ENCODE results near the gene SERPINB1. TPM values are rescaled to one million over a fixed set of nuclear protein-coding genes. Genes with fewer than 3 reads are reported as not detected.
"Not testable (repeated sequence)": the region's sequence is repeated elsewhere in the genome, so short reads cannot be mapped to it uniquely, and the experiment has no call there.

The SERPINB1 gene
- total RNA-seq, 1 experiment from 2014 or later: 54.2 TPM

DNA sequence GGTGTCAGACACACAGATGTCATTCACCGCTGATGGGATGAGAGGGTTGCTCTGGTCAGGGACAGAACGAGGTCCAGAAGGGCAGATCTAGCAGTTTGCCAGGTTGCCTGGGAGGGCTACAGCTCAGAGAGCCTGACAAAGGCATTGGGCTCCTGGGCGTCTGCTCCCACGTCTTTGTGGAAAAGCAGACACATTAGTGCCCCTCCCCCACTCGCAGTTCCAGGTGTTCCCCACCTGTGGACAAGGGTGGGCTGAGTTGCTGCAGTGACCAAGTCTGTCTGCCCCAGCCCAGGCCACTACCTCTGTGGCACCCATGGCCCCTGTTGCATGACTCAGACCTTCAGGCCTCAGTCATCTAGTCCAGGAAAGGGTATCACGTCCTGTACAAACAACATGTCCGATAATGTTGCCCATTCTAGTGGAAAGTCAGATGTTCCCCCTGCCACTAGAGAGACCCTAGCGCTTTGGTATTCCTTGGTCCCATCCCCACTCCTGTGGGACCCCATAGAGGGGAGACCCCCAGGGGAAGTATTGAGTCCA, 39.1 kb downstream of the SERPINB1 start:
- DNase-seq (ENCODE audit: low read depth): no peak
- in situ Hi-C loops (cut with HindIII; ENCODE audit: low pct_unique_long_range_greater_than_20kb, low sequenced_read_pairs): no loop called here

DNA sequence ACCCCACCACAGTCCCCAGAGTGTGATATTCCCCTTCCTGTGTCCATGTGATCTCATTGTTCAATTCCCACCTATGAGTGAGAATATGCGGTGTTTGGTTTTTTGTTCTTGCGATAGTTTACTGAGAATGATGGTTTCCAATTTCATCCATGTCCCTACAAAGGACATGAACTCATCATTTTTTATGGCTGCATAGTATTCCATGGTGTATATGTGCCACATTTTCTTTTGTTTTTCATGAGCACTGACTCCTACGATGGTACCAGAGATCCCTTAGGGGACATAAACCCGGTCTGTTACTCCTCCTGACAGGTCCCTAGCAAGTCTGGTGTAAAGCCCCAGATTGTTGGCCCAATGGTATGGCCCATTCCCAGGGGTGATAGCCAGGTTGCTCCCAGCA, 40.0 kb downstream of the SERPINB1 start:
- in situ Hi-C loops (cut with HindIII; ENCODE audit: low pct_unique_long_range_greater_than_20kb, low sequenced_read_pairs); DNase-seq (ENCODE audit: low read depth): not testable (repeated sequence)

GRCh38 chr6:2800552-2801316, 40.9 kb downstream of the SERPINB1 start:
- no peak for DNase-seq (ENCODE audit: low read depth)
- in situ Hi-C loops (cut with HindIII; ENCODE audit: low pct_unique_long_range_greater_than_20kb, low sequenced_read_pairs): no loop called here

GRCh38 chr6:2799936-2800527, 41.6 kb downstream of the SERPINB1 start:
- in situ Hi-C loops (cut with HindIII; ENCODE audit: low pct_unique_long_range_greater_than_20kb, low sequenced_read_pairs): no loop called here
- no peak for DNase-seq (ENCODE audit: low read depth)

DNA sequence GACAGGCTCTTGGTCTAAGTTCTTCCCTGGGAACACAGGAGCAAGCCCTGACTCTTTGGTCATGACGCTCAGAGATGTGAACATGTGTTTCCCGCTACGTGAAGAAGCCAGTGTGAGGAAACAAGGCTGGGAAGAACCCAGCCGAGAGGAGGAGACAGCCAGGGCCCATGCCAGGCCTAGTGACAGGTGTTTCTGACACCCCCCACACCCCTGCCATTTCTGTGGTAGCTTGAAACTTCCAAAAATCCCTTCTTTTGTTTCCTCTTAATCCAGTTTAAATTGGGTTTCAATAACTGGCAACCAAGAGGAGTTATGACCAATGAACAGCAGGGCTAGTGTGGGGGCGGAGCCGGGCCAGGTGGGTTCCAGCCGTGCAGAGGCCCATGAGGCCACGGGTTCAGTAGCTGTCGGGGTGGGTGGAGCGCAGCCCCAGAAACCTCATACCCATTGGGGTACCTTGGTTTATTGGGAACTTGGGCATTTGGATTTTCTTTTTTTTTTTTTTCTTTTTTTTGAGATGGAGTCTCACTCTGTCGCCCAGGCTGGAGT, 43.0 kb downstream of the SERPINB1 start:
- in situ Hi-C loops (cut with HindIII; ENCODE audit: low pct_unique_long_range_greater_than_20kb, low sequenced_read_pairs): no loop called here
- no peak for DNase-seq (ENCODE audit: low read depth)

GRCh38 chr6:2797564-2798031, 44.1 kb downstream of the SERPINB1 start:
- no peak for DNase-seq (ENCODE audit: low read depth)
- in situ Hi-C loops (cut with HindIII; ENCODE audit: low pct_unique_long_range_greater_than_20kb, low sequenced_read_pairs): no loop called here

DNA sequence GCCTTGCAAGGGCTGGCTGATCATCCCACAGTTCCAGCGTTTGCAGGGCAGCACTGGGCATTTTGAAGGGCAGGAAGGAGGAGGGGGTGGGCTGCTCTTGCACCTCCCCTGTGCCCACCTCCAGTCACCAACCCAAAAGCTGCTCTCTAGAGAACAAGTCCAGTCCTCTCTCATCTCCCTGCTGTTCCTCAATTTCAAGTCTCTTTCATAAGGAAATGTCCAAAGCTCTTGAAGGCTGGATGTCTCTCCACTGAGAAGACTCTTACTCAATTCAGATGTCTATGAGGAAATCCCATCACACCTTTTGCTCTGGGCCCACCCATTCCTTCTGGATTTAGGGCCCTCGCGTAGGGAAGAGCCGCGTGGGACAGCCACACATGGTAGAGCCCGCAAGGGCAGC, 44.8 kb downstream of the SERPINB1 start:
- no peak for DNase-seq (ENCODE audit: low read depth)
- in situ Hi-C loops (cut with HindIII; ENCODE audit: low pct_unique_long_range_greater_than_20kb, low sequenced_read_pairs): no loop called here

DNA sequence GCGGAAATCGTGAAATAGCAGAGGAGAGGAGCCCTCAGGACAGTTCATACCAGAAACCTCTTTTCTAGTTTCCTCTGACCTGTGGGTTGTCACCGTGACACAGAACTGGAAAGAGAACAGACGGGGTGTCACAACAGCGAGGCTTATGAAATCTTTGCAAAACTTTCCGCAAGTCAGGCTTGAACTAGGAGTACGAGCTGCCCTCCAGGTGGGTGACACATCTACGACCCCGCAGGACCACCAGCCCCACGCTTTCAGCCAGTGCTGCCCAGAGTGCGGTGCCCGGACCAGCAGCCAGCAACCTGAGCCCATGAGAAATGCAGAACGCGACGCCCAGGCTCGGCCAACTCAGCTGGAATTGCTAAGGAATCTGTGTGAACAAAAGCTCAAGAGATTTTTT, 45.7 kb downstream of the SERPINB1 start:
- no peak for DNase-seq (ENCODE audit: low read depth)
- in situ Hi-C loops (cut with HindIII; ENCODE audit: low pct_unique_long_range_greater_than_20kb, low sequenced_read_pairs): no loop called here

DNA sequence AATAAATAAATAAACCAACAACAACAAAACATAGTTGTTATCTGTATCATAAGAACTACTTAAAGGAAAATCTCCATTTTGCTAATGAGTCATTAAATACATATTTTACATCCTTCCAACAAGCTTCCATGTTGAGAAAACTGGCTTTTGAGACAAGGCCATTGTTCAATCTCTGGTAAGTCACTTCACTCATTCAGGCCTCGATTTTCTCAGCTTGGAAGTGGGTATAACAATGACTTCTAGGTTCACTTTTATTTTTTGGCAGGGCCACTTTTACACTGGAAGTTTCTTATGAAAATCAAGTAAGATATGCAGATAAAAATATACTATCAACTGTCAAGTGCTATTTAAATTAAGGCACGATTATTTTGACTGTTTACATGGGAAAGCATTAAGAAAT, 46.5 kb downstream of the SERPINB1 start:
- DNase-seq (ENCODE audit: low read depth): no peak
- in situ Hi-C loops (cut with HindIII; ENCODE audit: low pct_unique_long_range_greater_than_20kb, low sequenced_read_pairs): no loop called here

DNA sequence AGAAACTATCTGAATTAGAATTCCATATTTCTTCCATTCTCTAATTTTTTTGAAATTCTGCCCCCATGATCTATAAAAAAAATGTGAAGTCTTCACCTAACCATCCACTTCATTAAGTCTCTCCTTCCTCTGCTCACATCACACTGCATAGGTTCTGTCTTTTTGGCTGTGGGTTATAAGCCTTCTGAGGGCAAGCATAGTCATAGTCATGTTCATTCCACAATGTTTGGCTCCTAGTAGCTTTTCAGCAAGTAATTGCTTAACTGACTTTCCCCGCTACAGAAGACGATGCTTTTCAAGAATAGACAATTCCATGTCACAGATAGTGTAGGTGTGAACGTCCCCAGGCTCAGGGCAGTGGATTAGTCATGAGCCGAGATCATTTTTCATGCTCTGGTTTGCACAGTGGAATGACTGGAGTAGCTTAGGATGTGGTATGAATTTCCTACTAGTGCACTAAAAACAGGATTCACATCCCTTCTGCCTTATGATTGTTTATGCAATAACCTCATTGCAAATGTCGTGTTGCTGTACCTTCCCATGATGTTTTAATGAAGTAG, 47.4 kb downstream of the SERPINB1 start:
- in situ Hi-C loops (cut with HindIII; ENCODE audit: low pct_unique_long_range_greater_than_20kb, low sequenced_read_pairs): no loop called here
- DNase-seq (ENCODE audit: low read depth): no peak

- in situ Hi-C loops (cut with HindIII; ENCODE audit: low pct_unique_long_range_greater_than_20kb, low sequenced_read_pairs): no loop called here
Measured at GRCh38 chr6:2793534-2794151, 48.0 kb downstream of the SERPINB1 start.

GRCh38 chr6:2792330-2793110, 49.1 kb downstream of the SERPINB1 start:
- in situ Hi-C loops (cut with HindIII; ENCODE audit: low pct_unique_long_range_greater_than_20kb, low sequenced_read_pairs): no loop called here
- no peak for DNase-seq (ENCODE audit: low read depth)

More at GRCh38 chr6:2793534-2794151, 48.0 kb downstream of the SERPINB1 start:
- no peak for DNase-seq (ENCODE audit: low read depth)

DNA sequence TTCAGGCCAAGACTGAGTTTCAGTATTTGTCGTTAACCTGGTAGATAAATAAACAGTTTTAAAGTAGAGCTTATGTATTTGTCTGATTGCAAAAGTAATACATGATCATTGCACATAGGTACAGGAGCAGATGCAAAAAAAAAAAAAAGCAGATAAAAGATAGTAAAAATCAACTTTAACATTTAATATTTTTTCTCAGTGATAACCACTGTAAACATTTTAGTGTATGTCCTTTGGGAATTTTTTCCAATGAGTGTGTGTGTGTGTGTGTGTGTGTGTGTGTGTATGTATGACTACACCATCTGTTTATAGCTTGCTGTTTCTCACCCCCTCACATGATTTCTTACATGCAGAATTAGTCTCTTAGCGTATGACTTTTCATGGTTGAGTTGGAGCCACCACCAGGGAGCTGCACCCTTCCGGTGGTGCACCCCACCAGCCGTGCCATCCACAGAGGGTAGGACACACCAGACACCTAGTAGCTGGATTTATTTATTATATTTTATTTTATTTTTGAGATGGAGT, 50.2 kb downstream of the SERPINB1 start:
- in situ Hi-C loops (cut with HindIII; ENCODE audit: low pct_unique_long_range_greater_than_20kb, low sequenced_read_pairs): no loop called here
- DNase-seq (ENCODE audit: low read depth): no peak

DNA sequence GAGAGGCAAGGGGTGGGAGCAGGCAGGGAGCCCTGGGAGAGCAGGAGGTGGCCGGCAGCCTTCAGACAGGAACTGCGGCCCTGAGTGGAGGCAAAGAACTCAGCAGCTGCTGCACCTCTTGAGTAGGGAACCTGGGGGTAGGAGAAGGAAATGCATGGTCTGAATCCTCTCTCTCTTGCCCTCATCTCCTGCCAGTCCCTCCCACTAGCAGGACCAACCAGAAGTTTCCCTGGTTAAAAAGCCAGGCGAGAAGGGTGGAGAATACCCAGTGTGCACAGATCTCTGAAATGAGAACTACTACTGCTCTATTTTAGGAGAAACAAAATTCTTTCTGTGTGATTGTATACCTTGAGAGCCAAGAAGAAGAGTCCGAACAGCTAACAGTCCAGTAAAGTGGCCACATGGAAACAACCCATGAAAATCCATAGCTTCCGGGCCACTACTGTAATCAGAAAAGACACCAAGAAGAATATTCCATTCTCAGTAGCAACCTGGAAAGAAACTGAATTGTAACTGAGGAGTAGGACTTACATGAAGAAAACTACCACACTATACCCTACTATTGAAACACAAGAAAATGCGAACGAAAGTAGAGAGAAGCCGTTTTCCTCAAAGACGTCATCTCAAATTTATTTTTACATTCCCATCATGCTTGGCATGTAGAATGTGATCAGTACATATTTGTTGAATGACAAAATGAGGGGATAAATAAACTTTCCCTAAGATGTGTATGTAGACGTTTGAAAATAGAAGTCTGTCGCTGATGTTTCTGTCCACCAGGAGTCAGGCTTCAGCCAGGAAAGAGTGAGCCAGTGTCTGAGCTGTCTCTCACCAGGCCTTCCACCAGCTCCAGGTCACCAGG, 50.8 kb downstream of the SERPINB1 start:
- DNase-seq (ENCODE audit: low read depth): peak; percentile 71
- in situ Hi-C loops (cut with HindIII; ENCODE audit: low pct_unique_long_range_greater_than_20kb, low sequenced_read_pairs): no loop called here

DNA sequence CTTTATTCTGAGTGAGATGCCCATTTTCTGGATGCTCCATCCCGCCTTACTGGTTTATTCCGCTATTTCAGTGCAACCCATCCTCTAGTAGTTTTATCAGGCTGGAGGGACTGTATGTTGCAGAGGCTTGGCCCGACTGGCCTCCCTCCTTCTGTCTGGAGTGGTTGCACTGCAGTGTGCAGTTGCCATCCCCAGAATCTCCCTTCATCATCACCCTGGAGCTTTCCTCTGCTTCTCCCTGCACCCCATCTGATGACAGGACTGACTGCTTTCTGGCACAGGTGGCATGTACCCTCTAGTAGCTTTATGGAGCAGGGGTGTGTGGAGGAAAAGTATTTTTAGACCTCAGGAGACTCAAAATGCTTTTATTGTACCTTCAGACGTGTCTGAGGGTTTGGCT, 55.4 kb downstream of the SERPINB1 start:
- DNase-seq (ENCODE audit: low read depth): no peak
- in situ Hi-C loops (cut with HindIII; ENCODE audit: low pct_unique_long_range_greater_than_20kb, low sequenced_read_pairs): no loop called here

DNA sequence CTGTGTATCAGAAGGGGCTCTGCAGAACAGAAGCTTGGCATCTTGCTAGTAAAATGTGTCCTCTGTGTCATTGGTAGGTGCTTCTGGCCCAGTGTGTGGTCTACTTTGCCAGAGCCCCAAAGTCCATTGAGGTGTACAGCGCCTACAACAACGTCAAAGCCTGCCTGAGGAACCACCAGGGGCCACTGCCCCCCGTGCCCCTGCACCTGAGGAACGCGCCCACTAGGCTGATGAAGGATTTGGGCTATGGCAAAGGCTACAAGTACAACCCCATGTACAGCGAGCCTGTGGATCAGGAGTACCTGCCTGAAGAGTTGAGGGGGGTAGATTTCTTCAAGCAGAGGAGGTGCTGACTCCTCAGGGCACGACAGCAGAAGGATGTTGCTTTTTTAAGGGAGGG, 56.7 kb downstream of the SERPINB1 start:
- DNase-seq (ENCODE audit: low read depth): no peak
- in situ Hi-C loops (cut with HindIII; ENCODE audit: low pct_unique_long_range_greater_than_20kb, low sequenced_read_pairs): no loop called here

DNA sequence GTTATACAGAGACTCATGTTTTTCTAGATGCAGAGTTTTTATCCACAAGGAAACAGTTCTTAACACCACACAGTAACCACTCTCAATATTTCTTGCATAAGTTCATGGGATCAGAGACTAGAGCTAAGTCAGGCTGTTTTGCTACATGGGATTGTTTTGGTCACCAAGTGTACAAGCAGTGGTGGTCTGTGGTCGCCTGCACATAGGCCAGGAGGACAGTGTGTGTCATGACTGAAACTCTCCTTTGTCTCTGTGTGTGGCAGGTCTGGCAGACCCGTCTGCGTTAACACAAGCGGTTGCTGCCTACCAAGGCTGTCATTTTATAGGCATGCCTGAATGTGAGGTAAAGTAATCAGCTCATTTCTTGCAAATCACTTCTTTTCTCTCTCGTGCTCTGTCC, 57.6 kb downstream of the SERPINB1 start:
- in situ Hi-C loops (cut with HindIII; ENCODE audit: low pct_unique_long_range_greater_than_20kb, low sequenced_read_pairs): no loop called here

More for the DNA sequence above, 57.6 kb downstream of the SERPINB1 start:
- DNase-seq (ENCODE audit: low read depth): no peak
